Gastroesophageal sphincter (tissue), 3 donors: ENCODE data around the gene ANO7.

Source experiments
- CTCF ChIP-seq, 4 experiments: fragments of 200-600 bp in 2 of 4; fragments of 450-650 bp in 2 of 4; sonication (generic) in 1 of 4; IDR thresholded peaks; one replicate each; pipeline ENCODE4 v1.5.1; 2017 to 2019; ENCODE audit warnings: antibody characterized with exemption in 4 of 4, mild to moderate bottlenecking in 2 of 4, moderate library complexity in 2 of 4
- EP300 ChIP-seq: sonication (generic); formaldehyde crosslinking; IDR thresholded peaks from one replicate; pipeline ENCODE4 v1.6.1; 2017; ENCODE audit warnings: antibody characterized with exemption, mild to moderate bottlenecking
- POLR2A ChIP-seq, 2 donors: fragments of 450-650 bp; IDR thresholded peaks; one replicate each; pipeline ENCODE4 v1.6.1; 2017; ENCODE audit warnings: antibody characterized with exemption in 2 of 2, mild to moderate bottlenecking in 2 of 2, moderate library complexity in 1 of 2
- POLR2AphosphoS5 ChIP-seq: sonication (generic); formaldehyde crosslinking; IDR thresholded peaks from one replicate; pipeline ENCODE4 v1.6.1; 2017; ENCODE audit warnings: antibody characterized with exemption

DNA sequence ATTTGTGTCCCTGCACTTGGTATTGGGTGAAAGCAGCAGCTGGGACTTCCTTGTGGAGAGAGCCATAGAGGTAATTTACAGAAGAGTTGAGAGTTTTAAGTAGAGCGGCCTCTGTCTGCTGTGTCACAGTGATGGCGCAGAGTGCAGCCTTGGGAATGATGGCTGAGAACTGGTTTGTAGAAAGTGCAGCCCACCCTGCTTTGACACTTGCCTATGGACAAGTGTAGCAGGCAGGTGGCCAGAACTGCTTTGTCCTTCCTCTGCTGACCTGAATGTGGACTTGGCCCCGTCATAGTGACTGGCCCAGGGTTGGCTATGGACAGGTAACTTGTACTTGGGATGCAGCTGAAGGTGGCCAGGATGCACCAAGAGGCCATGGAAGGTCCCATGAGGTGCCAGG lies 6.4 kb upstream of the ANO7 start:
- TF ChIP-seq POLR2A (IDR thresholded peaks at IDR 0.05) (no peak), EP300 (no peak), CTCF (IDR thresholded peaks at IDR 0.05) (no peak), POLR2AphosphoS5 (no peak)
